ENCODE data around the gene SLC25A15.

- no peak for TF ChIP-seq POLR2A (IDR thresholded peaks at IDR 0.05)
- TF ChIP-seq, protein P1, sequence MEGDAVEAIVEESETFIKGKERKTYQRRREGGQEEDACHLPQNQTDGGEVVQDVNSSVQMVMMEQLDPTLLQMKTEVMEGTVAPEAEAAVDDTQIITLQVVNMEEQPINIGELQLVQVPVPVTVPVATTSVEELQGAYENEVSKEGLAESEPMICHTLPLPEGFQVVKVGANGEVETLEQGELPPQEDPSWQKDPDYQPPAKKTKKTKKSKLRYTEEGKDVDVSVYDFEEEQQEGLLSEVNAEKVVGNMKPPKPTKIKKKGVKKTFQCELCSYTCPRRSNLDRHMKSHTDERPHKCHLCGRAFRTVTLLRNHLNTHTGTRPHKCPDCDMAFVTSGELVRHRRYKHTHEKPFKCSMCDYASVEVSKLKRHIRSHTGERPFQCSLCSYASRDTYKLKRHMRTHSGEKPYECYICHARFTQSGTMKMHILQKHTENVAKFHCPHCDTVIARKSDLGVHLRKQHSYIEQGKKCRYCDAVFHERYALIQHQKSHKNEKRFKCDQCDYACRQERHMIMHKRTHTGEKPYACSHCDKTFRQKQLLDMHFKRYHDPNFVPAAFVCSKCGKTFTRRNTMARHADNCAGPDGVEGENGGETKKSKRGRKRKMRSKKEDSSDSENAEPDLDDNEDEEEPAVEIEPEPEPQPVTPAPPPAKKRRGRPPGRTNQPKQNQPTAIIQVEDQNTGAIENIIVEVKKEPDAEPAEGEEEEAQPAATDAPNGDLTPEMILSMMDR (IDR thresholded peaks at IDR 0.05), result no peak
- no peak for TF ChIP-seq POLR2AphosphoS5 (IDR thresholded peaks at IDR 0.05)
- TF ChIP-seq EP300 (IDR thresholded peaks at IDR 0.05), result no peak
Measured at GRCh38 chr13:40779796-40780285, 9.6 kb upstream of the SLC25A15 start.
